ENCODE measurements around the gene PIN4.
"Not testable (repeated sequence)": the region's sequence is repeated elsewhere in the genome, so short reads cannot be mapped to it uniquely, and the experiment has no call there.

Gene PIN4

DNA sequence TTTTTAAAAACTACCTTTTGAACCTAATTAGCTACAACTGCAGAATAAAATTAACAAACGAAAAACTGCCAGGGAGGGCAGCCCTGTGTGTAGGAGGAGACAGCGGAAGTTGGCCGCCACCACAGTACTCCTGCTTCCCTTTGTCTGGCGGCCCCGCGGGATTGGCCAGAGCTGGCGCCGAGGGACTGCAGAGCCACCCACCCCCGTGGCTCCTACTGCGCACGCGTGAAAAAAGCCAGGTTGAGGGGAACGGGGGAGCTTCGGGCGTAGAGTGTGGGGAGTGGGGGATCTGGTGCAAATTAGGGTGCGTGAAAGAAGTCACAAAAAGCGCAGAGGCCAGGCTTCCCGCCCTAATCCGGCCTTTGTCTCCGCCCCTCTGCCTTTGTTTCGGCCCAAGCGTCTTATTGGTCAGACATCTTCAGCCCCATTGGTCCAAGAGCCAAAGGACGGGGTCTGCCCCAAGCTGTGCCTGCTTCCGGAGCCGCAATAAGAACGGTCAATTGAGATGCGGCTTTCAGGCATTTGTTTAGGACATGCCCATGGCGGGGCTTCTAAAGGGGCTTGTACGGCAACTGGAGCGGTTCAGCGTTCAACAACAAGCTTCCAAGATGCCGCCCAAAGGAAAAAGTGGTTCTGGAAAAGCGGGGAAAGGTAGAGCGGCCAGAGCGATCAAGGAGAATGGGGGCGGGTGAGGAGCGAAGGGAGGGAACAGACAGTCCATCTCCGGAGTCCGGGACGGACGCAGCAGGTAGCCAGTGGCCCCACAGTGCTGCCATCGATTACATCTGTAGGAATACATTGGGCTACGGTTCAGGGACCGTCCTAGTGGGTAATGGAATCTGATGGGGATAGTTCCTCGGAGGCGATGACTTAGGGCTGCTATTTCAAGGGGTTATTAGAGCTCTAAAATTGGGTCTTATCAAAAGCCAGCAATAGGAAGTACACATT lies at the start of gene PIN4:
Gene PIN4, plus strand, starts transcription at position 580 of the 948 bp plus-strand sequence. Its CDS starts 29 bp downstream, at position 609.
- DNase-seq = peak; percentile 40 to 95 (median 88)

DNA sequence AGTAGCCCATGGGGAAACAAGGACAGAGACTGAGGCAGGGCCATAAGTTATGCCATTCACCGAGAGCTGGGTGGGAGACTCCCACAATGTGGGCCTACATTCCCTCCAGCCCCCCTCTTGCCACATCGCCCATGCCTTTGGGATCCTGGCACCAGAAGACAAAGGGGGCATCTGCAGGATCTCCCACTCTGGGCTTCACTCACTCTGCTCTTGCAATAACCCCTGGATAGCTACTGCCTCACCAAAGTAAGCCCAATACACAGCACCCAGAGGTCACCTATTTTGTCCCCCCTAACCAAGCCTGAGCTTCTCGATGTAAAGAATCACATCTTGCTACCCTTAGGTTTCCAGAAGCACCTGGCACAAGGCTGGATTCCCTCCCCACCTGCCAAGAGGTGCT lies 49.1 kb upstream of the PIN4 start:
- DNase-seq = no peak

DNA sequence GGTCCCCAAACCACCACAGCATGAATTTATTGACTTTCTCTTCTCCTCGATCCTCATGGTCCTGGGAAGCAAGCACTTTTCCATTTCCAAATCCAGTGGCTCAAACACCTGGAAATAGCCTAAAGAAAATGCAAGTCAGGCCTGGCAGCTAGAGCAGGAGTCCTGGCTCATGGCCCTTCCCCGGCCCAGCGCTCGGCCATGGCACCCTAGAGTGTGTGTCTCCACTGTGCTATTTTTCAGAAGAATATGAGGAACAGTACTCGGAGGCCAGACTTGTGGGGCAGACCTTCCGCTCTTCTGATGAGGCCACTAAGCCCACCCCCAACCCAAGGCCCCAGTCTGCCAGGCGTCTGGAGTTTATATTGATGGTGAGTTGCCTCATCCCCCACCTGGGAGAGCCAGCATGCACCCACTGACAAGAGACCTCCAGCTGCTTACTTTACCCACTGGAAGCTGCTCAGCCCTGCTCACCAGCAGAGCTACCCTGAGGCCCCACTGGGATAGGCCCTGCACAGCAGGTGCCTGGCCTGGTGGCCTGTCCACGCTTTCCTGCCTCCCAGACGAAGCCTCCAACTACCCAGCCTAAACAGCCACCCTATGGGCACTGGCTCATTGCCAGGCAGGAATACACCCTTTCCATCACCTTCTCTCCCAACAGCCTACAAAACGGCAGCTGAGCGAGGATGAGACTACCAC lies 47.6 kb upstream of the PIN4 start:
- DNase-seq = no peak

DNA sequence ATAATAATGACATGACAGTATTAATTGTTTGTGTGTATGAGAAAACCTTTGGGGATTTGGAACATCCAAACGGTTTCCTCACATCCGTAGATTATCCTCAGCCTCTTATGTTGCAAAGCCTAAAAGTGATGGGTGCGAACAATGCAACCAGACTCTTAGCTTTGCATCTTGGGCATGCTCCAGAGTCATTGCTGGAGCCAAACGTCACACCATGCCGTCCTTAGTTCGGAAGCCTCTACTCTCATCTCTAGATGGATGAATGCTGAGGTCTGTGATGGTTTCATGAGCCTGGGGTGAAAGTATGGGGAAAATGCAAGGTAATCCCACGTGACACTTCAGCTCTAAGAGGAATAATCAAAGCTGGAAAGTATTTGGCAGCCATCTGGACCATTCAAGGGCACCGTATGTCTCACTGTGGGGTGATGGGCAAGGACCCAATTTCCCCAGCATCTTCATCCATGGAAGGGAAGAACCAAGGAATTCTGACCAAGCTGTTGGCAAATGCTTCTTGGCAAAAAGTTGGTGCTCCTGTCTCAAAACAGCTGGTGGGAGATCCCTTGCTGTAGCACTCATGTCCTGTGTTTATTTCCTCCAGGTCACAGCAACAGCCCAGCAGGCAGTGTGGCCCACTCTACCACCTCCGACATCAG lies 43.6 kb upstream of the PIN4 start:
- DNase-seq = no peak

DNA sequence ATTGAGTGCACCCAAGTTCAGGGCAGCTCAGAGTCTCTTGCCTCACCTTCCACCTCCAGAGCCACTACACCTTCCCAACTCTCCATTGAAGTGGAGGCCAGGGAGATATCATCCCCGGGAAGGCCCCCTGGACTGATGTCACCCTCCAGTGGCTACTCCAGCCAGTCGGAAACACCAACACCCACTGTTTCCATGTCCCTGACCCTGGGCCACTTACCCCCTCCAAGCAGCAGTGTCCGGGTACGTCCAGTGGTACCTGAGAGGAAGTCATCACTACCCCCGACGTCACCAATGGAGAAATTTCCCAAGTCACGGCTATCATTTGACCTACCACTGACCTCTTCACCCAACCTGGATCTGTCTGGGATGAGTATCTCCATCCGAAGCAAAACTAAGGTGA lies 42.0 kb upstream of the PIN4 start:
- no peak for DNase-seq

DNA sequence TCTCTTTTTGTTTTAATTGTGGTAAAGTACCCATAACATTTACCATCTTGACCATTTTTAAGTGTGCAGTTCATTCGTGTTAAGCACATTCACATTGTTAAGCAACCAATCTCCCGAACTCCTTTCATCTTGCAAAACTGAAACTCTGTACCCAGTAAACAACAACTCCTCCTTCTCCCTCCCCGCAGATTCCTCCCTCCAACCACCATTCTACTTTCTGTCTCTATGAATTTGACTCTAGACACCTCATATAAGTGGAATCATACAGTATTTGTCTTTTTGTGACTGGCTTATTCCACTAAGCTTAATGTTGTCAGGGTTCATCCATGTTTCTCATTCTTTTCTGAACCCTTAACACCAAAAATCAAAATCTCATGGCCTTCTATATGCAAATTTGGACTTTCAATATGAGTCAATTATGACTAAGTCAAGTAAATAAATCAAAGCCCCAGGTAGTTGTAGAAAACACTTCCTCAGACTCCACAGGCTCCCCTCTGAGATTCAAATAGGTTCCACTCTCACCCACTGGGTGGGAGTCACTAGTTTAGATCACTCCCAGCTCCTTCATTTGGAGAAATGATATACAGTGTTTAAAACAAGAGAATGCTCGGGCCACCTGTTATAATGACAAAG lies 40.1 kb upstream of the PIN4 start:
- DNase-seq = no peak

DNA sequence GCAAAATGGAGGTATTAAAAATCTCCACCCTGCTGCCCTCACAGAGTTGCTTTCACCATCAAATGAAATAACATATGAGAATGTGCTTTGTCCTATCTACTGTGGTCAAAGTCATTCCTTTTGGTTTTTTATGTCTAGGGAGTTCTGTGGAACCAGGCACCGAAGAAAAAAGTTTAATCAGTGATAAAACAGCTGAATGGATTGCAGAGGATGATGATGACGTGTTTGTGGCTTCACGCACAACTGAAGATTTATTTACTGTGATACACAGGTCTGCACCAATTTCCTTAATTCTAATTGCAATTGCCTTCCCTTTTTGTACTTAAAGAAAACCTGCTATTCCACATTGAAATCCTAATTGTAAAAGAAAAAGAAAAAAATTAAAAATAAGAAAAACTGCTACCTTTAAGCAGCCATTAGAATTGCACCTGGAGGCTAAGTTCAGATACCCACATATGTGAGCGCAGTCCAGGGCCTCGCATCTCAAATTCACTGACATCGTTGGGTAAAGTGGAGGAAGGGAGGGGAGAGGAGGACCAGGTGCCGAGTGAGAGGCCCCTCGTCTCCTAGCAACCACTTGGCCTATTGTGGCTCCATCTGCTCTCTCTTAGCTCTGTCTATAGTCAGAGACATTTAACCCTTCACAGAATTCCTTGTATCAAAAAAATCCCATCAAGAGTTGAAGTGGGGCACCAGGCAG lies 39.3 kb upstream of the PIN4 start:
- DNase-seq = peak in 4 of 58 donors; percentile 1 to 3 (median 2)

DNA sequence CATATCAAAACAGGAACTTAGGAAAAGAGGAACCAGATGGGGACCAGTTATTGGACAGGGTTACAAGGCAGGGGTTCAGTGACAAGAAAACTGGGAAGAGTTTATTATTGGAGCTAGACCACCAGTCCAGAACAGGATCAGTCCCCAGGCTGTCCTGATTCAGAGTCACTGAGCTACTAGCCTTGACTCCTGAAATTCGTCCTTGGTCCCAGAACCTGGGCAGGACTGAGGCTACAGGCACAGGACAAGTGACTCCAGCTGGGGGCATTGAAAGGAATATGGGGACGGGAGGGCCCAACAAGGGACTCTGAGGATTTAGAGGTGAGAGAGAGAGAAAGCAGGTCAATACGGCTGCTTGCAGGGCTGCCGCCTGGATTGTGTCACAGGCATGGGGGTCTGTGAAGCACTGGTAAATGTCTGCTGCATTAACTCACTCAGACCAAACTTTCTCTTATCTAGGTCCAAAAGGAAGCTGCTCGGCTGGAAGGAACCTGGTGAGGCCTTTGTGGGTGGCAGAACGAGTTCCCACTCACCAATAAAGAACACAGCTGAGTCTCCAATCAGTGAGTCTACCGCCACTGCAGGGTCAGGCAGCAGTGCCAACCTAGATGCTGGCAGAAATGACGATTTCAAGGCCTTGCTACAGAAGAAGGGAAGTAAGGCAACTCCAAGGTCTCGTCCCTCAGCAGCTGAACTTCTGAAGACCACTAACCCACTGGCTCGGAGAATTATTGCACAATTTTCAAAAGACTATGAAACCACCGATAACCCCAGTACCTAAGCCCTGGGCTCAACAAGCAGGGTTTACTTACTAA lies 38.6 kb upstream of the PIN4 start:
- no peak for DNase-seq

DNA sequence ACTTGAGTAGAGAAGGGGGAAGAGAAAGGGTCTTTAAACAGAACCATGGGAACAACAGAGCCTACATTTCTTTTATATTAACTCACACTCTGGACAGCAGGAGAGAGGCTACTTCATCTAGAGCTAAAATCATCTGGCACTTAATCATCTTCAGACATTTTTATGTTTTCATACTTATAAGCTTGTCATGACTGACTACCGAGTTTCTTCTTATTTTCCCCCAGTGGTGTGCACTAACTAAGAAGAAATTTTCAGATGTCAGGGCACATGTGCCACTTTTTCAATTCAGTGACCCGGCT lies 38.0 kb upstream of the PIN4 start:
- DNase-seq = no peak

DNA sequence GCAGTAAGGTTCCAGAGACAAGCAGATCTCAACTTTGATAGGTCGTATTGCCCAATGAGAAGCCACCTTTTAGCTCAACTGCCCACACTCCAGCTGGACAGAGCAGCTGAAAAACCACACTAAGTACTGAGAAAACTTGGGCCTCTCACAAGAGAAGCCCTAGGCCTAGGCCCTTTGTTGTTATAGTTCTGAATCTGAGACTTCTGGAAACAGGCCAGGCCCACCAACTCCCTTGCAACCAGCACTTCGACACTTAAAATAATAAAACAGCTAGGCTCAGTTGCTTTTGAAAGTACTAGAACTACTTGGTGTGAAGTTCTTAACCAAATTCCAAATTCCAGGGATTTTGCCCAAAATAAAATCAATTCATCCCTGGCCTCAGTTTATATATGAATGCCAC lies 36.4 kb upstream of the PIN4 start:
- no peak for DNase-seq

DNA sequence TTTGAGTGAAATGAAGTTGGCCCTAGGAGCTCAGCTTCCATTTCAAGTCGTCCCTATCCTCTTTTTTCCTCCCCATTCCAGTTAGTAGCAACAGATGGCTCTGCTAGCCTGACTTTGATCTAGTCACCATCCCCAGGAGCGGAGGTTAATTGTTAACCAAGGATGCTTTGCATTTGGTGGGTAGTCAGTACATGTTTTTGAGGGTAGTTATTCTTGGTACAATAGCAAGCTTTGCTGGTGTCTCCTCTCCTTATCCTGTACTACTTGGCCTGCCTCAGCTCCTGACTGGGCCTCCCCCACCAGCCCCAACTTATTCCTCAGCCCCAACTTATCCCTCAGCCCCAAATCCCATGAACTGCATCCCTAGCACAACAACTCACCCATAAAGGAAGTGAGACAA lies 35.0 kb upstream of the PIN4 start:
- DNase-seq = no peak

DNA sequence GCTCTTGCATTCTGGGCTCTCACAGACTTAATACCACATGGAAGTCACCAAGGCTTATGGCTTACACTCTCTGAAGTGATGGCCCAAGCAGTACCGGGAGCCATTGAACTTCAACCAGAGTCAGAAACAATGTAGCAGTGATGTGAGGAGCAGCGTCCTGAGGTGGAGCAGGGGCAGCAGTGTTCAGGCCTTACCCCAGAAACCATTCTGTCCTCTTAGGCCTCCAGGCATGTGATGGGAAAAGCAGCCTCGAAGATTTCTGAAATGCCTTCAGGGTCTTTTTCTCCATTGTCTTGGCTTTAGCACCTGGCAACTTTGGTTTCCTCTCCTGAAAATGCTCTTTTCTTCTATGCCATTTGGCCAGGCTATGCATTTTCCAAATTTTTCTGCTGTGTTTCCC lies 22.8 kb upstream of the PIN4 start:
- no peak for DNase-seq

DNA sequence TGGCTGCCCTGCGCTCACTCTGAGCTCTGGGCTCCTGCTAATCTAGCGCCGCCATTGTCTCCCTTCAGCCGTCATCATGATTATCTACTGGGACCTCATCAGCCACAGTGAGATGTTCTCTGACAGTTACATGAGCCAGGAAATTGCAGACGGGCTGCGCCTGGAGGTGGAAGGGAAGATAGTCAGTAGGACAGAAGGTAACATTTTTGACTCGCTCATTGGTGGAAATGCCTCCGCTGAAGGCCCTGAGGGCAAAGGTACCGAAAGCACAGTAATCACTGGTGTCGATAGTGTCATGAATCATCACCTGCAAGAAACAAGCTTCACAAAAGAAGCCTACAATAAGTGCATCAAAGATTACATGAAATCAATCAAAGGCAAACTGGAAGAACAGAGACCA lies 21.8 kb upstream of the PIN4 start:
- no peak for DNase-seq

DNA sequence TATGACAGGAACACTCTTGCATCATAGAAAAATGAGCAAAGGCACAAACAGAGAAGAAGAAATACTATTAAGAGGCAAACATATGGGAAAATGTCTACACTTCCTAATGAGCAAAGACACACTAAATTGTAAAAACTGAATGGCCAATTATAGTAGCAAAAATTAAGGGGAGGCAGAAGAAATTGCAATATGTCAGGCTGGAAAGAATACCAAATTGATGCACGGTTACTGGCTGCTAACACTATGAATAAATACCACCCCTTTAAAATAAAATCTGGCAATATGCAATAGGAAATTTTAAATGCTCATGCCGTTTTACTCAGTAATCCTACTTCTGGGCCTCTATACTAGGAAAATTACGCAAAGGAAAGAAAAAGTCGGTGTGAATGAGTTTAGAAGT lies 16.0 kb upstream of the PIN4 start:
- DNase-seq = no peak

DNA sequence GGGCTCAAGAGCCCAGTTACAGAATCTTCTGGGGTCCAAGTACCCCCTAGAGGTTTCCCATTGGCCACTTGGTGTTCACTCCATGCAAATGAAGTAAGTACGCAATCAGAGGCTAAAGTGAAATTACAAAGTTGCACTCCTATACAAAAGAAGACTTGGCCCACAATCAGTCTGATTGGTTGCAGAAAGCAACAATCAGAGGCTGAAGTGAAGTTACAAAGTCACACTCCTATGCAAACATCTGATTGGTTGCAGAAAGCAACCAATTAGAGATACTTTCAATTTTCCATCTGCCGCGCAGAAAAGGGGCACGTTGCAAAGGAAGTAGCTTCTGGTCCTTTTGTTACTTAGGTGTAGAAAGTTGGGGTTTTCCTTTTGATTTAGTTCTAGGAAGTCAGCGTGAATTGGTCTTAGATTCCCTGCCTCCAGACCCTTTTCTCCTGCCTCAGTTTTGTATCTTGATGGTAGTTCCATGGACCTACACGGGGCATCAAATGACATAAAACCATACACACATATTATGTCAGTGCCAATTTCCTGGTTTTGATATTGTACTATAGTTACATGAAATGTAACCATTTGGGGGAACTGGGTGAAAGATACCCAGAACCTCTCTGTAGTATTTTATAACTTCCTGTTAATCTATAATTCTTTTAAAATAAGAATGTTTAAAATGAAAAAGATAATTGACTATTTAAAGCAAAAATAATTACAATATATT lies 12.4 kb upstream of the PIN4 start:
- peak in 1 of 58 donors; percentile 0 for DNase-seq

DNA sequence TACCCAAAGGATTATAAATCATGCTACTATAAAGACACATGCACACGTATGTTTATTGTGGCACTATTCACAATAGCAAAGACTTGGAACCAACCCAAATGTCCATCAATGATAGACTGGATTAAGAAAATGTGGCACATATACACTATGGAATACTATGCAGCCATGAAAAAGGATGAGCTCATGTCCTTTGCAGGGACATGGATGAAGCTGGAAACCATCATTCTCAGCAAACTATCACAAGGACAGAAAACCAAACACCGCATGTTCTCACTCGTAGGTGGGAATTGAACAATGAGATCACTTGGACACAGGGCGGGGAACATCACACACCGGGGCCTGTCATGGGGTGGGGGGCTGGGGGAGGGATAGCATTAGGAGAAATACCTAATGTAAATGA lies 5.3 kb upstream of the PIN4 start:
- DNase-seq = not testable (repeated sequence)

DNA sequence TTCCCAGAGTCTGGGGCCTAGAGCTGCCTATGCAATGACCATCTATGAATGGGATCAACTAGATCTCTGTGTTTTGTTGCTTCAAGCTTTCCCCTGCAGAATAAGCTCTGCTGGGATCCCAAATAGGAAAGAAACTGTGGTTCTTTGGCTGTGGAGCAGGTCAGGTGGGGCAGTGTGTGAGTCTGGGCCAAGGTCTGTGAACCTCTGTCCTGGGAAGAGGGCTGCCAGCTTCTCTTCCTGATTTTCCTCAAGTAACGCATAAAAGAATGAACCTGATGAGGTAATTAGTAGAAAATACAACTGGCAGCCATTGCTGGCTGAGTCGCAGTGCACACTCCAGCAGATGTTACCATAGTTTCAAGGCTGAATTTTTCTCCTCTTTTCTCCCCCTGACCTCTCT lies 4.6 kb upstream of the PIN4 start:
- DNase-seq = peak in 17 of 58 donors; percentile 0 to 28 (median 1)

DNA sequence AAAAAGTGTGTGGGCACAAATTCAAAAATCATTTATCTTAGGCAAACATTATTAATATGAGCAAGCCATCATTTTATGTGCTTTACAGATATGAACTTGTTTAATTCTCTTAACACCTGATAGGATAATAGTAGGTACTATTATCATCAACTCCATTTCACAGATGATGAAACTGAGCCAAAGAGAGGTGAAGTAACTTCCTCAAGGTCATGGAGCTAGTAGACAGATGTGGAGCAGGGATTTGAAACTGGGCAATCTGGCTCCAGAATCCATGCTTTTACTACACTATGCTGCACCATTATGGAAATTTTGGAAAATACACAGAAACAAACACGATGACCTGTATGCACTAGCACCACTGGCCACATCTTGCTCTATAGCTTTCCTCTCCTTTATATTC lies 1.0 kb upstream of the PIN4 start:
- DNase-seq = no peak

DNA sequence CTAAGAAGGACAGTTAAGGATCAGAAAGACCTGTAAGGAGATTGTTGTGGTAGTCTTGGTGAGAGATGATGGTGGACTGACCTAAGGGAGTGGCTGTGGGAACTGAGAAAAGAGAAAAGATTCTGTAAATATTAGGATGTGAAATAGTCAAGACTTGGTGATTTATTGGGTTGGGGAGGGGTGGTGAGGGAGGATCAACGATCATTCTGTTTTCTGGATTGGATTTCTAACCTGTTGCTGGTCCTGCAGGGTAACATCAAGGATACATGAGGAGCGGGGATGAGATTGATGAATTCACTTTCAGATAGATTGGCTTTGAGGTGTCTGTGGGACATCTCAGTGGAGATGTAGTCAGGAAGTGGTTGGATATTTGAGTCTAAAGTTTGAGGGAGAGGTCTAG lies 1.4 kb downstream of the PIN4 start:
- DNase-seq = no peak
